H1 (cell line): ENCODE measurements around the gene COLEC12. TPM values are rescaled to one million over a fixed set of nuclear protein-coding genes. Genes with fewer than 3 reads are reported as not detected.

ENCODE experiments used
- CTCF ChIA-PET: fragments of 300-600 bp; sonication (Branson Sonifier 250); formaldehyde crosslinking; loops from one replicate; lab custom pipeline; 2021; ENCODE audit not compliant: partially characterized antibody; lab: Charles Lee
- POLR2A ChIA-PET: fragments of 300-600 bp; sonication (Branson Sonifier 250); formaldehyde crosslinking; loops from one replicate; lab custom pipeline; 2021; ENCODE audit warnings: inconsistent platforms; ENCODE audit not compliant: partially characterized antibody; lab: Charles Lee
- DNase-seq, 2 experiments: peaks; one replicate each; pipeline versions ENCODE4 v3.0.0 to v3.0.0-alpha.2; 2010 to 2022; ENCODE audit warnings: low spot score in 2 of 2, low read depth in 1 of 2, mixed read lengths in 1 of 2
- FAIRE-seq: peaks from 2 replicates; lab custom pipeline; 2011; peaks lifted over from hg19 to GRCh38; lab: Jason Lieb, UNC
- H2AFZ ChIP-seq: 2 replicates; pipeline ENCODE4 v1.8.1; 2012; ENCODE audit warnings: low read length, inconsistent platforms
- H2AK5ac ChIP-seq: 2 replicates; pipeline ENCODE4 v1.6.1; 2013; ENCODE audit warnings: low read depth, low read length
- H2BK120ac ChIP-seq: replicated peaks from 2 replicates; pipeline ENCODE3; 2013; ENCODE audit warnings: low read depth, low read length, inconsistent platforms
- H2BK12ac ChIP-seq: 2 replicates; pipeline ENCODE4 v1.6.1; 2013; ENCODE audit warnings: low read depth, low read length
- H2BK15ac ChIP-seq: 2 replicates; pipeline ENCODE4 v1.6.1; 2013; ENCODE audit warnings: low read length
- H2BK20ac ChIP-seq: 2 replicates; pipeline ENCODE4 v1.6.1; 2013; ENCODE audit warnings: low read length
- H2BK5ac ChIP-seq: 2 replicates; pipeline ENCODE4 v1.6.1; 2013; ENCODE audit warnings: low read depth, low read length
- H3K14ac ChIP-seq: 2 replicates; pipeline ENCODE4 v1.6.1; 2013; ENCODE audit warnings: inconsistent platforms; ENCODE audit not compliant: insufficient read length
- H3K18ac ChIP-seq: 2 replicates; pipeline ENCODE4 v1.6.1; 2013; ENCODE audit warnings: low read length; ENCODE audit errors: extremely low read depth
- H3K23ac ChIP-seq: 2 replicates; pipeline ENCODE4 v1.6.1; 2013; ENCODE audit warnings: inconsistent platforms; ENCODE audit not compliant: insufficient read length
- H3K23me2 ChIP-seq: 2 replicates; pipeline ENCODE4 v1.6.1; 2013; ENCODE audit warnings: low read depth, low read length
- H3K27ac ChIP-seq: 2 replicates; pipeline ENCODE4 v1.6.1; 2011; ENCODE audit warnings: low read depth, low read length, inconsistent platforms
- H3K27me3 ChIP-seq, 4 experiments: replicated peaks in 1 of 4; 1 replicate in 1 of 4; 2 replicates in 3 of 4; pipeline versions ENCODE4 v1.6.1 to v1.8.1; 2011 to 2013; ENCODE audit warnings: low read length in 3 of 4, mild to moderate bottlenecking in 3 of 4, inconsistent platforms in 2 of 4, mixed read lengths in 2 of 4, moderate library complexity in 1 of 4; ENCODE audit not compliant: control insufficient read depth in 3 of 4, insufficient read depth in 3 of 4; ENCODE audit errors: extremely low read depth in 1 of 4
- H3K36me3 ChIP-seq, 4 experiments: 2 replicates each; pipeline versions ENCODE4 v1.6.1 to v1.8.1; 2011 to 2013; ENCODE audit warnings: mild to moderate bottlenecking in 4 of 4, low read length in 3 of 4, moderate library complexity in 2 of 4, control low read depth in 1 of 4, inconsistent platforms in 1 of 4; ENCODE audit not compliant: insufficient read depth in 4 of 4, control insufficient read depth in 2 of 4
- H3K4ac ChIP-seq: replicated peaks from 2 replicates; pipeline ENCODE3; 2013; ENCODE audit warnings: low read length, low read depth, mixed read lengths, inconsistent platforms; ENCODE audit not compliant: insufficient read length
- H3K4me1 ChIP-seq, 4 experiments: replicated peaks in 1 of 4; 1 replicate in 1 of 4; 2 replicates in 3 of 4; pipeline versions ENCODE4 v1.6.1 to v1.8.1; 2011 to 2013; ENCODE audit warnings: low read length in 3 of 4, inconsistent platforms in 2 of 4, mixed read lengths in 1 of 4; ENCODE audit not compliant: insufficient read depth in 4 of 4, control insufficient read depth in 3 of 4
- H3K4me2 ChIP-seq, 2 experiments: 2 replicates each; pipeline versions ENCODE4 v1.6.1 to v1.8.1; 2011 to 2013; ENCODE audit warnings: low read depth in 2 of 2, low read length in 2 of 2, control low read depth in 1 of 2, inconsistent platforms in 1 of 2, mild to moderate bottlenecking in 1 of 2; ENCODE audit not compliant: insufficient read depth in 1 of 2
- H3K4me3 ChIP-seq, 4 experiments: fragments of 200-600, 300-600 bp in 1 of 4; sonication (generic), shearing (Covaris generic), sonication (Bioruptor Twin) in 1 of 4; 2 replicates each; pipeline versions ENCODE4 v1.5.1 to v1.8.1; 2011 to 2016; ENCODE audit warnings: low read length in 4 of 4, low read depth in 3 of 4, control low read depth in 2 of 4, inconsistent platforms in 2 of 4, mild to moderate bottlenecking in 2 of 4, mixed read lengths in 1 of 4, moderate library complexity in 1 of 4; ENCODE audit not compliant: insufficient read depth in 2 of 4; ENCODE audit errors: extremely low read depth in 1 of 4
- H3K56ac ChIP-seq: replicated peaks from 2 replicates; pipeline ENCODE3; 2013; ENCODE audit warnings: low read depth, mild to moderate bottlenecking, mixed read lengths, low read length, inconsistent platforms; ENCODE audit not compliant: insufficient read length
- H3K79me1 ChIP-seq: 2 replicates; pipeline ENCODE4 v1.6.1; 2013; ENCODE audit warnings: low read depth, low read length, control low read depth
- H3K79me2 ChIP-seq, 2 experiments: 2 replicates each; pipeline versions ENCODE4 v1.6.1 to v1.8.1; 2012 to 2013; ENCODE audit warnings: low read length in 2 of 2, mild to moderate bottlenecking in 2 of 2, inconsistent platforms in 1 of 2; ENCODE audit not compliant: insufficient read depth in 2 of 2, control insufficient read depth in 1 of 2
- H3K9ac ChIP-seq, 4 experiments: replicated peaks in 1 of 4; 1 replicate in 1 of 4; 2 replicates in 3 of 4; pipeline versions ENCODE4 v1.6.1 to v1.8.1; 2011 to 2013; ENCODE audit warnings: low read depth in 3 of 4, low read length in 3 of 4, control low read depth in 2 of 4, mild to moderate bottlenecking in 2 of 4, moderate library complexity in 2 of 4, inconsistent platforms in 1 of 4; ENCODE audit errors: extremely low read depth in 1 of 4
- H3K9me3 ChIP-seq, 2 experiments: 2 replicates each; pipeline versions ENCODE4 v1.6.1 to v1.8.1; 2012 to 2013; ENCODE audit warnings: mild to moderate bottlenecking in 2 of 2, moderate library complexity in 2 of 2, control low read depth in 1 of 2, inconsistent platforms in 1 of 2, low read depth in 1 of 2, low read length in 1 of 2, mixed read lengths in 1 of 2; ENCODE audit not compliant: insufficient read depth in 2 of 2
- H4K20me1 ChIP-seq, 2 experiments: replicated peaks in 1 of 2; 2 replicates each; pipeline versions ENCODE3 to v1.8.1; 2011 to 2013; ENCODE audit warnings: inconsistent platforms in 2 of 2, low read length in 2 of 2, mild to moderate bottlenecking in 1 of 2; ENCODE audit not compliant: insufficient read depth in 2 of 2, control insufficient read depth in 1 of 2
- H4K5ac ChIP-seq: 2 replicates; pipeline ENCODE4 v1.6.1; 2013; ENCODE audit warnings: low read length, low read depth, mixed read lengths, inconsistent platforms; ENCODE audit not compliant: insufficient read length
- H4K8ac ChIP-seq: 2 replicates; pipeline ENCODE4 v1.8.0; 2013; ENCODE audit warnings: mild to moderate bottlenecking, moderate library complexity, low read length, inconsistent platforms; ENCODE audit not compliant: insufficient read depth; ENCODE audit errors: extremely low read depth
- H4K91ac ChIP-seq: replicated peaks from 2 replicates; pipeline ENCODE3; 2013; ENCODE audit warnings: low read length, mixed read lengths, inconsistent platforms; ENCODE audit not compliant: insufficient read length
- BACH1 ChIP-seq: IDR thresholded peaks from 2 replicates; pipeline ENCODE4 v1.6.1; 2012; ENCODE audit warnings: low read length, improper control_type of control experiment
- BCL11A ChIP-seq, 2 experiments: IDR thresholded peaks; one replicate each; pipeline ENCODE4 v1.6.1; 2011; ENCODE audit warnings: low read depth in 2 of 2, low read length in 2 of 2, mild to moderate bottlenecking in 2 of 2
- CTBP2 ChIP-seq: IDR thresholded peaks from 2 replicates; pipeline ENCODE4 v1.7.0; 2011; ENCODE audit warnings: borderline replicate concordance, mild to moderate bottlenecking, moderate library complexity, mixed read lengths, low read length; ENCODE audit not compliant: insufficient read depth, insufficient read length
- EP300 ChIP-seq, 2 experiments: IDR thresholded peaks; 1 replicate in 1 of 2; 2 replicates in 1 of 2; pipeline ENCODE4 v1.6.1; 2011 to 2012; ENCODE audit warnings: low read depth in 2 of 2, low read length in 2 of 2, mild to moderate bottlenecking in 2 of 2, borderline replicate concordance in 1 of 2, inconsistent platforms in 1 of 2, moderate library complexity in 1 of 2
- HDAC2 ChIP-seq, 2 experiments: fragments of 300-600 bp in 1 of 2; sonication (generic) in 1 of 2; IDR thresholded peaks; 2 replicates each; pipeline ENCODE4 v1.6.1; 2011 to 2012; ENCODE audit warnings: low read depth in 2 of 2, low read length in 2 of 2, mild to moderate bottlenecking in 2 of 2, moderate library complexity in 2 of 2, borderline replicate concordance in 1 of 2, inconsistent platforms in 1 of 2
- KDM4A ChIP-seq: IDR thresholded peaks from one replicate; pipeline ENCODE4 v1.7.1; 2012; ENCODE audit warnings: low read depth, mild to moderate bottlenecking, moderate library complexity, low read length, inconsistent platforms; ENCODE audit not compliant: severe bottlenecking
- PHF8 ChIP-seq: fragments of 200-600 bp; sonication (generic); conservative IDR thresholded peaks from 2 replicates; pipeline ENCODE4 v1.7.1; 2012; ENCODE audit warnings: low read depth, mild to moderate bottlenecking, inconsistent platforms, low read length, moderate library complexity
- POLR2A ChIP-seq, 2 experiments: IDR thresholded peaks; 1 replicate in 1 of 2; 2 replicates in 1 of 2; pipeline ENCODE4 v1.6.1; 2011; ENCODE audit warnings: low read depth in 2 of 2, low read length in 2 of 2, mild to moderate bottlenecking in 2 of 2; ENCODE audit errors: control extremely low read depth in 1 of 2
- SIX5 ChIP-seq: IDR thresholded peaks from 2 replicates; pipeline ENCODE4 v1.6.1; 2011; ENCODE audit warnings: mild to moderate bottlenecking, low read depth, low read length
- ZNF274 ChIP-seq: IDR thresholded peaks from 2 replicates; pipeline ENCODE4 v1.7.0; 2012; ENCODE audit warnings: low read length, borderline replicate concordance; ENCODE audit errors: extremely low read depth
- WGBS, 2 experiments: shearing (Covaris generic) in 1 of 2; methylation state at CpG; one replicate each; pipeline versions ENCODE4 v1.1.6 to v1.1.7; 2013 to 2015; ENCODE audit warnings: low lambda C conversion rate in 2 of 2, mixed read lengths in 2 of 2, inconsistent platforms in 1 of 2, low coverage in 1 of 2, missing lambda C conversion rate in 1 of 2; ENCODE audit not compliant: insufficient replicate concordance in 2 of 2, insufficient coverage in 1 of 2, insufficient read length in 1 of 2; ENCODE audit errors: extremely low coverage in 1 of 2, missing lambda C conversion rate in 1 of 2; 5-methylcytosine and 5-hydroxymethylcytosine counted together
- polyA plus RNA-seq, 7 experiments: library from polyadenylated mRNA; depleted of rRNA in 3 of 7; stranded (reverse) in 5 of 7; unstranded in 2 of 7; fragments of >200 nt in 5 of 7; fragments of 200-250 nt in 2 of 7; gene quantifications; 1 replicate in 5 of 7; 2 replicates in 1 of 7; 4 replicates in 1 of 7; pipeline versions ENCODE4 v1.2.1 to v1.2.3, GENCODE V29; 2011 to 2013; ENCODE audit warnings: missing spikeins in 2 of 7, mixed read lengths in 2 of 7
- total RNA-seq: library from RNA; stranded (reverse); fragmentation: NEBNext Ultra II Directional; extraction: Animal tissue kit (Norgen Biotek cat#: 25700); gene quantifications from 2 replicates; pipeline ENCODE4 v1.2.1, GENCODE V29; 2021
- TF ChIP-seq, protein P1 (sequence below): IDR thresholded peaks from 2 replicates; pipeline ENCODE4 v1.6.1; 2012; ENCODE audit warnings: low read length, inconsistent platforms

Gene COLEC12
- total and polyA plus RNA-seq, 2 of the 8 experiments (the other 6 are each of a cell fraction or from before 2014, with no cell fraction given), result 0.44 to 2.3 TPM

DNA sequence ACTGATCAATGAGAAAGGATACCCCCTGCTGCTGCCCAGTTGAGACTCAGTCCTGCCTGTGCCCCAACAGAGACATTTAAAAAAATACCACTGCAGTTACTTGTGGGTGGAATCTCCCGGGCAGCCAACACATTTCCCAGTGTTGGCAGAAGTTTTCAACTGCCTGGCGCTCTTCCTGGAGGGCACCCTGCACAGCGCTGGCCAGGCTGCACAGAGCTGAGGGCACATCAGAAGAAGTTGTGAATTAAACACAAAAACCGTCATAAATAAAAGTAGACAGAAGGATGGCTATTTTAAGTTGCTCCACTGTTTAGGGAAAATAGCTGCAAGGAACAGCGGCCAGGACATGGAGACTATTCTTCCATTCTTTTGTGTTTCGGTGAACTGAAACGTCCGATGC is 122.4 kb downstream of the COLEC12 start:
- peaks cover 0 to 5% (median 2%) of the 10 kb centered on the region in 4 experiments; a peak in 4 of 7 replicates for H3K4me1 ChIP-seq
- no peaks in the 10 kb centered on the region for H3K36me3 ChIP-seq
- no peak overlapping the region for H2AFZ ChIP-seq
- H3K79me2 ChIP-seq, result no peaks in the 10 kb centered on the region
- no peak overlapping the region for H3K56ac ChIP-seq
- H3K27ac ChIP-seq, result no peak overlapping the region
- no peak overlapping the region; a peak in 1 of 7 replicates for H3K9ac ChIP-seq
- H3K4me3 ChIP-seq, result no peak overlapping the region
- H2BK15ac ChIP-seq, result no peak overlapping the region
- H4K5ac ChIP-seq, result no peak overlapping the region
- no peak overlapping the region for H4K91ac ChIP-seq
- DNase-seq (no peak), FAIRE-seq (no peak)
- H3K14ac ChIP-seq, result no peak overlapping the region
- no peak overlapping the region for H2AK5ac ChIP-seq
- H3K9me3 ChIP-seq, result no peaks in the 10 kb centered on the region
- no peak overlapping the region for H2BK20ac ChIP-seq
- H2BK5ac ChIP-seq, result no peak overlapping the region
- no peaks in the 10 kb centered on the region for H3K23me2 ChIP-seq
- no peak overlapping the region for H2BK120ac ChIP-seq
- 89% methylated on average over 8 of the region's 8 CpGs; no CpG with 5 or more reads in 1 of the 2 experiments for WGBS, 2 experiments
- H4K20me1 ChIP-seq, result no peaks in the 10 kb centered on the region
- ChIA-PET CTCF (no interaction called here), POLR2A (no interaction called here)
- H2BK12ac ChIP-seq, result no peak overlapping the region
- no peak overlapping the region for H4K8ac ChIP-seq
- H3K18ac ChIP-seq, result no peak overlapping the region
- no peaks in the 10 kb centered on the region for H3K79me1 ChIP-seq
- H3K23ac ChIP-seq, result no peak overlapping the region
- peaks cover 0 to 2% (median 0%) of the 10 kb centered on the region in 4 experiments; a peak in 1 of 7 replicates for H3K27me3 ChIP-seq
- H3K4ac ChIP-seq, result no peak overlapping the region
- H3K4me2 ChIP-seq, result no peak overlapping the region
- TF ChIP-seq BACH1 (no peak), SIX5 (no peak), ZNF274 (no peak), BCL11A (IDR thresholded peaks at IDR 0.05; ENCODE audit: low read depth in 2 of 2, low read length in 2 of 2) (no peak), HDAC2 (IDR thresholded peaks at IDR 0.05; ENCODE audit: borderline replicate concordance in 1 of 2, low read depth in 2 of 2, low read length in 2 of 2) (no peak), KDM4A (no peak), CTBP2 (no peak), EP300 (IDR thresholded peaks at IDR 0.05; ENCODE audit: borderline replicate concordance in 1 of 2, low read depth in 2 of 2, low read length in 2 of 2) (no peak), PHF8 (no peak), POLR2A (IDR thresholded peaks at IDR 0.05; ENCODE audit: control extremely low read depth in 1 of 2, low read depth in 2 of 2, low read length in 2 of 2) (no peak)
- TF ChIP-seq, protein P1, sequence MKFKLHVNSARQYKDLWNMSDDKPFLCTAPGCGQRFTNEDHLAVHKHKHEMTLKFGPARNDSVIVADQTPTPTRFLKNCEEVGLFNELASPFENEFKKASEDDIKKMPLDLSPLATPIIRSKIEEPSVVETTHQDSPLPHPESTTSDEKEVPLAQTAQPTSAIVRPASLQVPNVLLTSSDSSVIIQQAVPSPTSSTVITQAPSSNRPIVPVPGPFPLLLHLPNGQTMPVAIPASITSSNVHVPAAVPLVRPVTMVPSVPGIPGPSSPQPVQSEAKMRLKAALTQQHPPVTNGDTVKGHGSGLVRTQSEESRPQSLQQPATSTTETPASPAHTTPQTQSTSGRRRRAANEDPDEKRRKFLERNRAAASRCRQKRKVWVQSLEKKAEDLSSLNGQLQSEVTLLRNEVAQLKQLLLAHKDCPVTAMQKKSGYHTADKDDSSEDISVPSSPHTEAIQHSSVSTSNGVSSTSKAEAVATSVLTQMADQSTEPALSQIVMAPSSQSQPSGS, result no peak
